BLaER1 treated with 17β-estradiol and CSF1 and Interleukin-3, amounts not matched to agents 10 nM and 100 nM (cell line): ENCODE data around the gene TJAP1.

Experiments used
- H3K27ac ChIP-seq, 11 experiments: shearing (Covaris generic); formaldehyde crosslinking; 2 replicates each; pipeline ENCODE4 v1.8.1; 2022
- H3K27me3 ChIP-seq, 11 experiments: shearing (Covaris generic); formaldehyde crosslinking; 2 replicates each; pipeline ENCODE4 v1.8.1; 2022
- H3K36me3 ChIP-seq, 11 experiments: shearing (Covaris generic); formaldehyde crosslinking; 2 replicates each; pipeline ENCODE4 v1.8.1; 2022
- H3K4me1 ChIP-seq, 10 experiments: shearing (Covaris generic); formaldehyde crosslinking; 2 replicates each; pipeline ENCODE4 v1.8.1; 2022
- H3K4me2 ChIP-seq, 11 experiments: shearing (Covaris generic); formaldehyde crosslinking; 2 replicates each; pipeline ENCODE4 v1.8.1; 2022
- H3K4me3 ChIP-seq, 10 experiments: shearing (Covaris generic); formaldehyde crosslinking; 2 replicates each; pipeline ENCODE4 v1.8.1; 2022
- H3K9ac ChIP-seq, 11 experiments: shearing (Covaris generic); formaldehyde crosslinking; 2 replicates each; pipeline ENCODE4 v1.8.1; 2022
- H3K9me3 ChIP-seq, 11 experiments: shearing (Covaris generic); formaldehyde crosslinking; replicated peaks in 1 of 11; 2 replicates each; pipeline ENCODE4 v1.8.1; 2022
- H4K20me1 ChIP-seq, 11 experiments: shearing (Covaris generic); formaldehyde crosslinking; 2 replicates each; pipeline ENCODE4 v1.8.1; 2022
- Cebpa-rat ChIP-seq, 11 experiments: shearing (Covaris generic); IDR thresholded peaks; 2 replicates each; pipeline ENCODE4 v1.8.1; 2022

TJAP1 gene

GRCh38 chr6:43499028-43499815, 21.9 kb downstream of the TJAP1 start:
- no peak overlapping the region for H3K4me2 ChIP-seq
- H3K9ac ChIP-seq, result no peak overlapping the region
- peaks cover 17 to 67% (median 29%) of the 10 kb centered on the region in 11 experiments; a peak in 20 of 22 replicates for H4K20me1 ChIP-seq
- no peak overlapping the region for H3K4me3 ChIP-seq
- H3K9me3 ChIP-seq, result no peaks in the 10 kb centered on the region
- H3K27ac ChIP-seq, result no peak overlapping the region
- no peaks in the 10 kb centered on the region for H3K27me3 ChIP-seq
- TF ChIP-seq Cebpa-rat (IDR thresholded peaks at IDR 0.05), result no peak
- peaks cover 64 to 82% (median 74%) of the 10 kb centered on the region in 11 experiments for H3K36me3 ChIP-seq
- peaks cover 19 to 29% (median 22%) of the 10 kb centered on the region in 10 experiments for H3K4me1 ChIP-seq

GRCh38 chr6:43500921-43501320, 23.6 kb downstream of the TJAP1 start:
- Histone ChIP-seq H3K9ac (peak overlapping the region in 3 of 11 experiments; percentile 11 to 26 (median 17); a peak in 2 of 22 replicates), H3K27me3 (no peaks in the 10 kb centered on the region), H3K4me1 (peaks cover 3 to 17% (median 10%) of the 10 kb centered on the region in 10 experiments), H4K20me1 (peaks cover 3 to 67% (median 21%) of the 10 kb centered on the region in 11 experiments; a peak in 19 of 22 replicates), H3K27ac (no peak overlapping the region), H3K4me2 (no peak overlapping the region), H3K36me3 (peaks cover 78 to 93% (median 88%) of the 10 kb centered on the region in 11 experiments), H3K4me3 (no peak overlapping the region), H3K9me3 (no peaks in the 10 kb centered on the region)
- no peak for TF ChIP-seq Cebpa-rat (IDR thresholded peaks at IDR 0.05)

GRCh38 chr6:43502666-43503065, 25.3 kb downstream of the TJAP1 start:
- peaks cover 75 to 86% (median 84%) of the 10 kb centered on the region in 11 experiments for H3K36me3 ChIP-seq
- H3K4me1 ChIP-seq, result peaks cover 0 to 15% (median 9%) of the 10 kb centered on the region in 10 experiments; a peak in 12 of 20 replicates
- peaks cover 0 to 69% (median 26%) of the 10 kb centered on the region in 11 experiments; a peak in 18 of 22 replicates for H4K20me1 ChIP-seq
- TF ChIP-seq Cebpa-rat (IDR thresholded peaks at IDR 0.05), result no peak
- H3K27me3 ChIP-seq, result peaks cover 3 to 8% (median 6%) of the 10 kb centered on the region in 11 experiments; a peak in 21 of 22 replicates
- no peak overlapping the region for H3K27ac ChIP-seq
- H3K4me3 ChIP-seq, result no peak overlapping the region
- no peaks in the 10 kb centered on the region for H3K9me3 ChIP-seq
- H3K9ac ChIP-seq, result no peak overlapping the region; a peak in 2 of 22 replicates
- H3K4me2 ChIP-seq, result no peak overlapping the region

GRCh38 chr6:43503443-43503842, 26.1 kb downstream of the TJAP1 start:
- peaks cover 0 to 19% (median 11%) of the 10 kb centered on the region in 10 experiments; a peak in 16 of 20 replicates for H3K4me1 ChIP-seq
- H3K9me3 ChIP-seq, result no peaks in the 10 kb centered on the region
- H3K36me3 ChIP-seq, result peaks cover 67 to 78% (median 76%) of the 10 kb centered on the region in 11 experiments
- peaks cover 11 to 16% (median 14%) of the 10 kb centered on the region in 11 experiments for H3K27me3 ChIP-seq
- peaks cover 0 to 73% (median 27%) of the 10 kb centered on the region in 11 experiments; a peak in 18 of 22 replicates for H4K20me1 ChIP-seq
- H3K4me3 ChIP-seq, result no peak overlapping the region
- no peak overlapping the region; a peak in 1 of 22 replicates for H3K9ac ChIP-seq
- no peak for TF ChIP-seq Cebpa-rat (IDR thresholded peaks at IDR 0.05)
- H3K4me2 ChIP-seq, result no peak overlapping the region
- H3K27ac ChIP-seq, result no peak overlapping the region

- H3K27me3 ChIP-seq, result peaks cover 26 to 31% (median 29%) of the 10 kb centered on the region in 11 experiments
- peaks cover 11 to 32% (median 23%) of the 10 kb centered on the region in 10 experiments; a peak in 19 of 20 replicates for H3K4me1 ChIP-seq
- no peaks in the 10 kb centered on the region for H3K9me3 ChIP-seq
- no peak for TF ChIP-seq Cebpa-rat (IDR thresholded peaks at IDR 0.05)
- H4K20me1 ChIP-seq, result peaks cover 0 to 77% (median 36%) of the 10 kb centered on the region in 11 experiments; a peak in 18 of 22 replicates
- no peak overlapping the region for H3K4me2 ChIP-seq
- peaks cover 52 to 63% (median 61%) of the 10 kb centered on the region in 11 experiments for H3K36me3 ChIP-seq
- H3K9ac ChIP-seq, result no peak overlapping the region
- H3K27ac ChIP-seq, result no peak overlapping the region
- H3K4me3 ChIP-seq, result no peak overlapping the region
Measured at GRCh38 chr6:43504756-43505593, 27.6 kb downstream of the TJAP1 start.

- Histone ChIP-seq H4K20me1 (peaks cover 4 to 80% (median 40%) of the 10 kb centered on the region in 11 experiments; a peak in 20 of 22 replicates), H3K27ac (0 out of 22 replicates have a peak overlapping the region, but pooled peaks of 1 of the 11 experiments have one; percentile 12), H3K4me2 (peak overlapping the region in 5 of 11 experiments; percentile 0 to 41 (median 12); a peak in 4 of 22 replicates), H3K9me3 (no peaks in the 10 kb centered on the region), H3K27me3 (peaks cover 32 to 39% (median 35%) of the 10 kb centered on the region in 11 experiments), H3K36me3 (peaks cover 47 to 58% (median 54%) of the 10 kb centered on the region in 11 experiments), H3K4me3 (no peak overlapping the region), H3K9ac (peak overlapping the region in 4 of 11 experiments; percentile 28 to 47 (median 30); a peak in 1 of 22 replicates), H3K4me1 (peaks cover 16 to 38% (median 28%) of the 10 kb centered on the region in 10 experiments)
- TF ChIP-seq Cebpa-rat (IDR thresholded peaks at IDR 0.05), result no peak
Measured at GRCh38 chr6:43505718-43506117, 28.3 kb downstream of the TJAP1 start.

- Histone ChIP-seq H3K4me3 (no peak overlapping the region), H3K9ac (peak overlapping the region in 4 of 11 experiments; percentile 28 to 47 (median 30); a peak in 3 of 22 replicates), H3K27ac (0 out of 22 replicates have a peak overlapping the region, but pooled peaks of 1 of the 11 experiments have one; percentile 12), H3K27me3 (peaks cover 32 to 39% (median 36%) of the 10 kb centered on the region in 11 experiments), H3K4me1 (peaks cover 18 to 42% (median 31%) of the 10 kb centered on the region in 10 experiments), H3K4me2 (peak overlapping the region in 6 of 11 experiments; percentile 0 to 41 (median 18); a peak in 6 of 22 replicates), H4K20me1 (peaks cover 7 to 84% (median 45%) of the 10 kb centered on the region in 11 experiments; a peak in 20 of 22 replicates), H3K9me3 (no peaks in the 10 kb centered on the region), H3K36me3 (peaks cover 47 to 58% (median 54%) of the 10 kb centered on the region in 11 experiments)
- no peak for TF ChIP-seq Cebpa-rat (IDR thresholded peaks at IDR 0.05)
Measured at GRCh38 chr6:43506171-43506570, 28.8 kb downstream of the TJAP1 start.
